Measurements from ENCODE around the gene SHTN1.

The SHTN1 gene

GRCh38 chr10:116868198-116868676, 136.8 kb downstream of the SHTN1 start:
- no peak for DNase-seq

GRCh38 chr10:116866987-116867595, 137.9 kb downstream of the SHTN1 start:
- DNase-seq: peak; percentile 21 to 61 (median 46)

DNA sequence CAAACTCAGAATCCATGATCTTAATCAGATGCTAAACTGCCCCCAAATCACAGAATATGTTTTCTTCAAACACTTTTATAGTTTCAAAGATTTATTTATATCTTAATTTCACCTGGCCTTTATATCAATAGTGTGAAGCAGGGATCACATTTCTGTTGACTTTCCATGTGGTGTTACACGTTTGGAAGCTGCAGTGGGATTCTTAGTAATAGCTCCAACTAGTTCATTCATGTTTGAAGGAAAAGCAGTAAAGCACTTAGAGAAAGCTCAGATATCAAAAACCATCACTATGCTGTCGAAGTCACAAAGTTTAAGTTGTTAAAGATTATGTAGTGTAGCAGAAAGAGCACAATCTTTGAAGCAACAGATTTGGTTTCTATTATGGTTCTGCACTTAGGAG, 138.9 kb downstream of the SHTN1 start:
- no peak for DNase-seq

- no peak for DNase-seq
These were observed 140.6 kb downstream of the SHTN1 start for GRCh38 chr10:116864436-116864835.

DNA sequence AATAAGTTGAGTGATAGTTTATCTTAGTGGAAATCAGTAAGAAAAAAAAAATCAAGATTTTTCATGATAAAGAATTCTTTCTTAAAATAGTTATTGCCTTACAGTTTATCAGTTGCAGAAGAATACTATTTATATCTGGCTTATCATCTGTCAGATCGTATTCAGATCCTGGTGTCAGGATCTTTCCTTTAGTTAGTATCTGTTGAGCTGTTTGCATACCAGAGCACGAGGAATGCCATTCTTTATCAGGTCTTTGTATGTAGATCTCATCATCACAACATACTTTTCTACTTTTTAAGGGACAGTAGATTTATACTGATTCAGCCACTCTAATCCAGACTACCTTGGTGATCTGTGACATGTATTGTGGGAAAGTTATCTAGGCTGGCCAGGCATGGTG, 143.2 kb downstream of the SHTN1 start:
- DNase-seq: no peak

GRCh38 chr10:116857156-116857555, 147.8 kb downstream of the SHTN1 start:
- no peak for DNase-seq

- DNase-seq: no peak
These were observed 151.3 kb downstream of the SHTN1 start for GRCh38 chr10:116853701-116854100.

DNA sequence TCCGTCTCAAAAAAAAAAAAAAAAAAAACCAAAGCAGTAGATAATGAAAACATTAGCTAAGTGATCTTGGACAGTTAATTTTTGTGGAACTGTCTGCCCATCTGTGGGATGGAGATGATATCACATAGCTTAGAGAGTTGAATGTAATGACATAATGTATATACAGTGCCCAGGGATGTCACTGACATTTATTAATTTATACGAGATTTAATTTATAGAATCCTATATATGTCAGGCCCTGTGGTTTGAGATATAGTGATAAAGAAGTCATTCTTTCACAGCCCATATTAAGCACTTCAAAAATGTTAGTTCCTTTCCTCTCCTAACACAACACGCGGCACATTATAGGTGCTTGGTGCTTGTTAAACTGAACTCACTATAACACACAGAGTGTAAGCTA, 151.7 kb downstream of the SHTN1 start:
- no peak for DNase-seq

DNA sequence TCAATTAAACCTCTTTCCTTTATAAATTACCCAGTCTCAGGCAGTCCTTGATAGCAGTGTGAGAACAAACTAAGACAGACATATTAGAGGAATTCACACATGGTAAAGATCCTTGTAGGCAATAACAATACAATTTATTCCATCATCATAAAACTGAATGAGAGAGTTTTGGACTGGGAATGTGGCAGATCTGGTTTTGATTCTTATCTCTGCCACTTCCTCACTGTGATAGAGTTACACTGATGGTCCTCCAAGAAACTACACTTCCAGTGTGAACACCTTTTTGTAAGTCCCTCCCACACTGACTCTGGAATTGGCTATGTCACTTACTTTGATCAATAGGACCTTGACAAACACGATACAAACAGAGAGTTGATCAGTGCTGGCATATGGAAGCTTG, 152.7 kb downstream of the SHTN1 start:
- DNase-seq: no peak

DNA sequence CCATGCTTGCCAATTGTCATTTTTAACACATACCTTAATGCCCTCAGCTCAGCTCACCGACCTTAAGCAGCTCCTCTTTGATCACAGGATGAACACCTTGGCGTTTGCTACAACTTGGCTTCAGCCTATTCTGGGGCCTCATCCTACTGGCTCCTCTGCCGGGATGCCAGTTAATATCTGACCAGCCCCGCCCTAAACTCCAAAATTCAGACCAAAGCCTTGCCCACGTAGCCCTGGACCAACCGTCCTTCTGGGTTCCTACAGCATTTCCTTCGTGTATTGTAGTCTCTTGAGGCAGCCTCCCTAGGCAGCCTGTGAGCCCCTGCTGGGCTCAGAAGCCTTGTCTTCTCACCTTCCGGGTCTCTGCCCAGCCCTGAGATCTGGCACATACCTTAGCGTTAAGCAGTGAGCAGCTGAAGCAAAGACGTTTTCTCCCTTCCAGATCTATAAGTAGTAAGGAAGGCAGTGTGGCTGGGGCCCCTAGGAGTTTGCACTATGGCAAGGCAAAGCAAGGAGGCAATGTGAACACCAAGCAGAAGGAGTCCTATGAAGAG, 154.9 kb downstream of the SHTN1 start:
- DNase-seq: no peak

GRCh38 chr10:116849248-116850057, 155.5 kb downstream of the SHTN1 start, which contains the start of gene ENO4:
ENO4 (plus strand) TSS chr10:116849499; CDS start chr10:116849567, 68 bp downstream.
- DNase-seq: peak; percentile 55 to 65 (median 57)

DNA sequence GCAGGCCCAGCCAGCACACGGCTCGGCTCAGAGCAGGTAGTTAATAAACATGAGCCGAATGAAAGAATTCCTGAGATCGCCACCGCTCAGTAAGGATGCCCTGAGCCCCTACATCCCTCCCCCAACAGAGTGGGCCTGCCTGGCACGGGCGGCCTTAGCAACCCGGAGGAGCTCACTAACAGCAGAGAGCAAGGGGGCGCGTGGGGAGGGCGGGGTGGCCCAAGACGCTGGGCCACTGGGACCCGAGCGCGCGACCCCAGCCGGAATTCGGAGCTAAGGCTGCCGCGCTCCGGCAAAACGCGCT, 156.1 kb downstream of the SHTN1 start:
- DNase-seq: no peak

- peak in 2 of 3 donors; percentile 11 to 12 for DNase-seq
These were observed 156.7 kb downstream of the SHTN1 start for GRCh38 chr10:116848032-116848943.

DNA sequence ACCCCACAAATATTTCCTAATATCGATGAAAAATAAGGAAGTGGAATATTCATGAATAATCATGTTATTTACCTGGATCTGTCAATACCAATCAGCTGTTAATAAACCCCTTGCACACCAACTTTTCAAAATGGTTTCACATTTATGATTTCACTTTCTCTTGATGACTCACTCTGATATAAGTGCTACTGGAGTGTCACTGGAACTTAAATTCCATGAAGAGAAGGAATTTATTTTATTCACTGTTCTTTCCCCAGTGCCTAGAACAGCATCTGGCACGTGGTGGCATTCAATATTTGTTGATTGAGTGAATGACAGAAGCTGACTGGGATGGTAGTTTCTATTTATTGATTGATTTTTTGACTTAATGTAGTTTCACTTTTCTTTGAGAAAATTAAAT, 159.2 kb downstream of the SHTN1 start:
- DNase-seq: peak in 1 of 3 donors; percentile 10

GRCh38 chr10:116840389-116841075, 164.5 kb downstream of the SHTN1 start:
- DNase-seq: no peak

DNA sequence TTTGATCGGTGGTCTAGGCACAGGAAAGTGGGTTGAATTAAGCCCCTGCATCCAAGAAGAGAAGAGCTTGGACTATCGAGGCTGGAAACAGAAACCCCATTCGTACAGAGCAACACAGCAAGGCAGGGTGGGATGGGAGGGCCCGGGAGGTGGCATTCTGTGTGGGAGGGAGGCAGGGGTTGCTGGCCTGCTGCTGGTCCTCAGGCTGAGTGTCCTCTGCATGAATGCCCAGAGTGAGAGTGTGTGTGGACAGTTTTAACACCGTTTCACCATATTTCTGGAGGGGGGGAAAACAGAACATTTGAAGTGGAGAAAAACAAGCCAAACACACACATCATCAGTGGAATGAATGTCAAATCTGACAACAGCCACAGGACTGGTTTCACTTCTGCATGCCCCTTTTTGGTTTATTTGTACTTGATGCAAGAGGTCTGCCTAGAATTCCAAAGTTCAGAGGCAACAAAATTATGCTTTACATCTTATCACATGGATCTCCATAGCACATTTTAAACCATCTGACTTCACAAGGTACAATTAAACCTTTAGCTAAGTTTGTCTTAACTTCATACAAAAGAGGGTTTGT, 166.8 kb downstream of the SHTN1 start:
- DNase-seq: no peak

GRCh38 chr10:116836902-116837523, 168.0 kb downstream of the SHTN1 start:
- DNase-seq: peak in 2 of 3 donors; percentile 8 to 19

- DNase-seq: no peak
These were observed 168.9 kb downstream of the SHTN1 start for GRCh38 chr10:116836083-116836482.

GRCh38 chr10:116835658-116836057, 169.3 kb downstream of the SHTN1 start:
- DNase-seq: no peak

DNA sequence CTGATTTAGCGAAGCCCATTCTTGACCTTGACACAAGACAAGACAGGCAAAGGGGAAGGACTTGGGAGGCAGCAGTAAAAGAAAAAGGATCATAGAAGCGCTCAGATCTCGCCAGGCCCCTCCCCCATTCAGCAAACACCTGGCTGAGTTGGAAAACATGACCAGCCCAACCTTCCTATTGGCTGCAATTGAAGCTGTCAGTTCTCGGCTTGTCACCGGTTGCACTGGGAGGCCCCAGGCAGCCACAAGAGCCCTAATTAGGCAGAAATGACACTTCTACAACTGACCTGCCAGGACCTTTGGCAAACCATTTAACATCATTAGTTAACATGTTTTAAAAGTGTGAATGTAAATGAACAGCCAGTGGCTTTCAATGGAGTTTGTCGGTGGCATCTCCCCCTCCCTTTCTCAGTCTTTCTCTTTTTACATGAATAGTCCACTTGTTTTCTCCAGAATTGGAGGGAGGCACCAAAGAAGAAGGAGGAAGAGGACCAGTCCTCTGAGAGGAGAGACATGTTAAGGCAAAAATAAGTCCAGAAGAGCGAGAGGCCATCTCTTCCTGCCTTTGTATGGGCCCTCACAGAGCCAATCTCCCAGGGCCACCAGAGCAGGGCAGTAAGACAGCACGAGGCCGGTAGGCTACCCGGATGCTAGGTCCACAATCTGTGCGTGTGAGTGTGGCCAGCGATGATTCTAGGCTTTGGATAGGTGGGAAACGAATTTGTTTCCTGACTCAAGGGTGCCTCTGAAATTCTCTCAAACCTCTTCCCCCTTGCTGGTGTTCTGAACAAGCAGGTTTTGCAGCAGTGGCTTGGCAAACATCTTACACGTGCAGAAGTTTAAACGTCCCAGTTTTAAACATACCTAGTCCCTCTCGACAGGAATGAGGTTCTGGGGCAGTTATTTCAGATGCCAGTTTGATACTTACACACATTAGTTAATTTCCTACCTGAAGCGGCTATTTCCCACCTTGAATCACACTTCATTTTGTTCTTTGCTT, 170.7 kb downstream of the SHTN1 start:
- no peak for DNase-seq
